Type B pancreatic cell (in vitro differentiated cells): ENCODE measurements around the gene E2F4. TPM values are rescaled to one million over a fixed set of nuclear protein-coding genes. Genes with fewer than 3 reads are reported as not detected.

Source experiments
- DNase-seq: peaks from one replicate; pipeline ENCODE4 v3.0.0; 2021; ENCODE audit warnings: mixed read lengths; ENCODE audit not compliant: unreplicated experiment; ENCODE audit errors: extremely low spot score
- H3K27ac Mint-ChIP-seq: 2 replicates; pipeline ENCODE4 v1.8.0; 2021; ENCODE audit warnings: mild to moderate bottlenecking, mixed read lengths
- H3K27me3 Mint-ChIP-seq: 2 replicates; pipeline ENCODE4 v1.8.0; 2021; ENCODE audit warnings: mixed read lengths
- H3K36me3 Mint-ChIP-seq: 2 replicates; pipeline ENCODE4 v1.8.0; 2021; ENCODE audit warnings: mixed read lengths
- H3K4me1 Mint-ChIP-seq: one replicate; pipeline ENCODE4 v1.8.0; 2021; ENCODE audit warnings: mixed read lengths; ENCODE audit not compliant: unreplicated experiment
- H3K4me3 Mint-ChIP-seq: 2 replicates; pipeline ENCODE4 v1.8.0; 2021; ENCODE audit warnings: mild to moderate bottlenecking, mixed read lengths
- H3K9me3 Mint-ChIP-seq: 2 replicates; pipeline ENCODE4 v1.8.0; 2021; ENCODE audit warnings: mixed read lengths
- CTCF ChIP-seq: fragments of 200-600 bp; sonication (generic); conservative IDR thresholded peaks from 2 replicates; pipeline ENCODE4 v1.5.0; 2021; ENCODE audit warnings: antibody characterized with exemption, mild to moderate bottlenecking
- total RNA-seq: library from RNA; stranded (reverse); gene quantifications from 2 replicates; pipeline ENCODE4 v1.2.1, GENCODE V29; 2021; ENCODE audit warnings: low replicate concordance

The E2F4 gene
- total RNA-seq, 1 donor from 2014 or later, result 84.5 TPM

GRCh38 chr16:67147437-67148140 lies 44.4 kb upstream of the E2F4 start:
- TF ChIP-seq CTCF, result no peak
- Mint-ChIP-seq H3K4me3 (no peak overlapping the region), H3K27ac (no peak overlapping the region), H3K36me3 (peaks cover 23% of the 10 kb centered on the region), H3K4me1 (no peaks in the 10 kb centered on the region), H3K27me3 (peaks cover 22% of the 10 kb centered on the region), H3K9me3 (no peaks in the 10 kb centered on the region)
- no peak for DNase-seq

- Mint-ChIP-seq H3K9me3 (no peaks in the 10 kb centered on the region), H3K27ac (no peak overlapping the region), H3K4me1 (no peaks in the 10 kb centered on the region), H3K4me3 (peak overlapping the region; percentile 37), H3K27me3 (peaks cover 29% of the 10 kb centered on the region), H3K36me3 (peaks cover 23% of the 10 kb centered on the region)
- no peak for TF ChIP-seq CTCF
- no peak for DNase-seq
Observed at GRCh38 chr16:67148221-67148620, 43.7 kb upstream of the E2F4 start.

GRCh38 chr16:67148656-67149275 lies 43.2 kb upstream of the E2F4 start:
- H3K4me1 Mint-ChIP-seq, result no peaks in the 10 kb centered on the region
- no peak overlapping the region for H3K27ac Mint-ChIP-seq
- peak overlapping the region; percentile 37 for H3K4me3 Mint-ChIP-seq
- no peak for DNase-seq
- no peaks in the 10 kb centered on the region for H3K9me3 Mint-ChIP-seq
- H3K36me3 Mint-ChIP-seq, result peaks cover 20% of the 10 kb centered on the region
- H3K27me3 Mint-ChIP-seq, result peaks cover 34% of the 10 kb centered on the region
- TF ChIP-seq CTCF, result no peak

DNA sequence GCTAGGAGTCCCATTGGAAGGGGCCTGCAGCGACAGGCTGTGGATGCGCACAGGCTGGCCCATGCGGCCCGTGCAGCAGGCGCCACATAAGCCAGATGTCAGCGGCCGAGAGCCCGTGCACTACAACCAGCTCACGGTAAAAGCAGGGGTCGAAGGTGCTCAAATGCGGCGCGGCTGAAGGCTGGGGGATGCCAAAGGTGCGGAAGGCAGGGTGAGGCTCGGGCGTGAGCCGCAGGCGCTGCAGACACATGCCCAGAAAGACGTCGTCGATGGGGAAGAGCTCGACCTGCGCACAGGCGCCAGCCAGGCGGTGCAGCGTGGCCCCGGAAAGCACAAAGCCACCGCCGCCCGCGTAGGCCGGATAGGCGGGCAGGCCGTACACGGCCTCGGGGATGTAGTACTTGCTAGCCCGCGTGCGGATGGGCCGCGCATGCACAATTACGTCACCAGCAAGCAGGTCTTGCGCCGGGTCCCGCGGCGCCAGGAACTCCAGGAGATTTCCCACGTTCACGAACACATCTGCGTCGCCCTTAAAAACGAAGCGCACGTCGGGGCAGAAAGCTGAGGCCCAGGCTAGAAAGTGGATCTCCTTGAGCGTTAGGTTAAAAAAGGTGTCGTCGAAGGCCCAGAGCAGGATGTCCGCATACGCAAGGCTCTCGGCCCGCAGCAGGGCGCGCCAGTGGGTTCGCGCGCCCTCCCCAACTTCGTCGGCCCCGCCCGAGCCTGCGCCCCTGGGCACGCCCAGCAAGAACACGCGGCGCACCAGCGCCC lies 42.5 kb upstream of the E2F4 start:
- Mint-ChIP-seq H3K4me3 (peak overlapping the region; percentile 37), H3K27me3 (peaks cover 41% of the 10 kb centered on the region), H3K27ac (no peak overlapping the region), H3K36me3 (peaks cover 16% of the 10 kb centered on the region), H3K4me1 (no peaks in the 10 kb centered on the region), H3K9me3 (no peaks in the 10 kb centered on the region)
- no peak for TF ChIP-seq CTCF
- DNase-seq, result no peak

GRCh38 chr16:67150047-67150832 lies 41.7 kb upstream of the E2F4 start:
- Mint-ChIP-seq H3K4me1 (no peaks in the 10 kb centered on the region), H3K4me3 (peak overlapping the region; percentile 85), H3K36me3 (peaks cover 12% of the 10 kb centered on the region), H3K9me3 (no peaks in the 10 kb centered on the region), H3K27me3 (peaks cover 43% of the 10 kb centered on the region), H3K27ac (no peak overlapping the region)
- peak; percentile 52 for TF ChIP-seq CTCF
- DNase-seq, result no peak
